Smooth muscle cell (in vitro differentiated cells): ENCODE measurements around the gene CARHSP1. TPM values are rescaled to one million over a fixed set of nuclear protein-coding genes. Genes with fewer than 3 reads are reported as not detected.

Source experiments
- DNase-seq: peaks from one replicate; lab custom pipeline; 2025; ENCODE audit not compliant: unreplicated experiment; lab: John Stamatoyannopoulos, UW
- H2AFZ ChIP-seq: fragments of 200-600 bp; sonication (generic); 2 replicates; pipeline ENCODE4 v1.6.0; 2016; ENCODE audit warnings: antibody characterized with exemption, low read depth, mild to moderate bottlenecking
- H3F3A ChIP-seq: fragments of 200-600 bp; sonication (generic); 2 replicates; pipeline ENCODE4 v1.6.0; 2017; ENCODE audit warnings: antibody characterized with exemption, low read depth
- H3K27ac ChIP-seq: fragments of 200-600 bp; sonication (generic); 2 replicates; pipeline ENCODE4 v1.5.1; 2016; ENCODE audit warnings: low read depth, mild to moderate bottlenecking
- H3K27me3 ChIP-seq: fragments of 200-600 bp; sonication (generic); 2 replicates; pipeline ENCODE4 v1.6.1; 2016; ENCODE audit warnings: low read depth, mild to moderate bottlenecking
- H3K36me3 ChIP-seq: fragments of 200-600 bp; sonication (generic); 2 replicates; pipeline ENCODE4 v1.5.1; 2016; ENCODE audit warnings: low read depth
- H3K4me1 ChIP-seq: fragments of 200-600 bp; sonication (generic); 2 replicates; pipeline ENCODE4 v1.5.1; 2016; ENCODE audit warnings: low read depth
- H3K4me2 ChIP-seq: fragments of 200-600 bp; sonication (generic); 2 replicates; pipeline ENCODE4 v1.6.0; 2016; ENCODE audit warnings: mild to moderate bottlenecking
- H3K4me3 ChIP-seq: fragments of 200-600 bp; sonication (generic); 2 replicates; pipeline ENCODE4 v1.5.1; 2016; ENCODE audit warnings: mild to moderate bottlenecking
- H3K79me2 ChIP-seq: fragments of 200-600 bp; sonication (generic); 2 replicates; pipeline ENCODE4 v1.6.0; 2016; ENCODE audit warnings: low read depth, mild to moderate bottlenecking
- H3K9ac ChIP-seq: fragments of 200-600 bp; sonication (generic); 2 replicates; pipeline ENCODE4 v1.6.0; 2016; ENCODE audit warnings: low read depth
- H3K9me3 ChIP-seq: fragments of 200-600 bp; sonication (generic); replicated peaks from 2 replicates; pipeline ENCODE4 v1.5.1; 2016; ENCODE audit warnings: low read depth
- H4K20me1 ChIP-seq: fragments of 200-600 bp; sonication (generic); 2 replicates; pipeline ENCODE4 v1.6.0; 2016; ENCODE audit warnings: low read depth
- WGBS: methylation state at CpG from one replicate; pipeline ENCODE4 v1.1.7; 2016; ENCODE audit warnings: low lambda C conversion rate; 5-methylcytosine and 5-hydroxymethylcytosine counted together
- polyA plus RNA-seq: library from polyadenylated mRNA; unstranded; fragments of >200 nt; fragmentation: Nextera tagmentation; extraction: Ambion mirVana; gene quantifications from 2 replicates; pipeline ENCODE4 v1.2.1, GENCODE V29; 2016
- total RNA-seq: library from RNA; depleted of rRNA; stranded (reverse); fragments of >200 nt; gene quantifications from 2 replicates; pipeline ENCODE4 v1.2.3, GENCODE V29; 2014
- TF ChIP-seq, protein P1 (sequence below): fragments of 200-600 bp; sonication (generic); IDR thresholded peaks from 2 replicates; pipeline ENCODE4 v1.5.1; 2017; ENCODE audit warnings: borderline replicate concordance, mild to moderate bottlenecking, antibody characterized with exemption; ENCODE audit not compliant: insufficient read depth, poor library complexity, severe bottlenecking

Gene CARHSP1
- total and polyA plus RNA-seq, 2 experiments from 2014 or later, result 62.6 to 94.0 TPM

DNA sequence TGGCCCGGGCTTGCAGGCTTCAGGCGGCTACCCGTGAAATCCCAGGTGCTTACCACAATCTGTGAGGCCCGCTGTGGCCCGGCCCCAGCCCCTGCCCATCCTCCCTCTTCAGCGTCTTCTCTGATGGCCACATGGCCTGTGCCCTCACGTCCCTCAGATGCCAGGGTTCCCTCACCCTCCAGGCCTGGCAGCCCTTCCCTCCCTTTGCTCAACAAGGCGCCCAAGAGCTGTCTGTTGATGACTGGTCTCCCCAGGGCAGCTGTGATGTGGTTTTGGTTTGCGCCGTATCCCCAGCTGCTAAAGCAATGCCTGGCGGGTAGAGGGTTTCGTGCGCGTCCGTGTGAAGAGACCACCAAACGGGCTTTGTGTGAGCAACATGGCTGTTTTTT lies 36.1 kb downstream of the CARHSP1 start:
- TF ChIP-seq, protein P1, sequence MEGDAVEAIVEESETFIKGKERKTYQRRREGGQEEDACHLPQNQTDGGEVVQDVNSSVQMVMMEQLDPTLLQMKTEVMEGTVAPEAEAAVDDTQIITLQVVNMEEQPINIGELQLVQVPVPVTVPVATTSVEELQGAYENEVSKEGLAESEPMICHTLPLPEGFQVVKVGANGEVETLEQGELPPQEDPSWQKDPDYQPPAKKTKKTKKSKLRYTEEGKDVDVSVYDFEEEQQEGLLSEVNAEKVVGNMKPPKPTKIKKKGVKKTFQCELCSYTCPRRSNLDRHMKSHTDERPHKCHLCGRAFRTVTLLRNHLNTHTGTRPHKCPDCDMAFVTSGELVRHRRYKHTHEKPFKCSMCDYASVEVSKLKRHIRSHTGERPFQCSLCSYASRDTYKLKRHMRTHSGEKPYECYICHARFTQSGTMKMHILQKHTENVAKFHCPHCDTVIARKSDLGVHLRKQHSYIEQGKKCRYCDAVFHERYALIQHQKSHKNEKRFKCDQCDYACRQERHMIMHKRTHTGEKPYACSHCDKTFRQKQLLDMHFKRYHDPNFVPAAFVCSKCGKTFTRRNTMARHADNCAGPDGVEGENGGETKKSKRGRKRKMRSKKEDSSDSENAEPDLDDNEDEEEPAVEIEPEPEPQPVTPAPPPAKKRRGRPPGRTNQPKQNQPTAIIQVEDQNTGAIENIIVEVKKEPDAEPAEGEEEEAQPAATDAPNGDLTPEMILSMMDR, result no peak
- H3K4me1 ChIP-seq, result peaks cover 7% of the 10 kb centered on the region
- H3K4me3 ChIP-seq, result no peak overlapping the region
- H3K27ac ChIP-seq, result no peak overlapping the region
- H3K9me3 ChIP-seq, result no peaks in the 10 kb centered on the region
- H3F3A ChIP-seq, result no peaks in the 10 kb centered on the region
- peaks cover 78% of the 10 kb centered on the region for H4K20me1 ChIP-seq
- H3K4me2 ChIP-seq, result no peak overlapping the region
- WGBS, result 79% methylated on average over 16 of the region's 16 CpGs
- H3K9ac ChIP-seq, result no peak overlapping the region
- DNase-seq, result no peak
- no peaks in the 10 kb centered on the region for H3K36me3 ChIP-seq
- no peak overlapping the region for H2AFZ ChIP-seq
- no peaks in the 10 kb centered on the region for H3K27me3 ChIP-seq
- peaks cover 41% of the 10 kb centered on the region for H3K79me2 ChIP-seq

DNA sequence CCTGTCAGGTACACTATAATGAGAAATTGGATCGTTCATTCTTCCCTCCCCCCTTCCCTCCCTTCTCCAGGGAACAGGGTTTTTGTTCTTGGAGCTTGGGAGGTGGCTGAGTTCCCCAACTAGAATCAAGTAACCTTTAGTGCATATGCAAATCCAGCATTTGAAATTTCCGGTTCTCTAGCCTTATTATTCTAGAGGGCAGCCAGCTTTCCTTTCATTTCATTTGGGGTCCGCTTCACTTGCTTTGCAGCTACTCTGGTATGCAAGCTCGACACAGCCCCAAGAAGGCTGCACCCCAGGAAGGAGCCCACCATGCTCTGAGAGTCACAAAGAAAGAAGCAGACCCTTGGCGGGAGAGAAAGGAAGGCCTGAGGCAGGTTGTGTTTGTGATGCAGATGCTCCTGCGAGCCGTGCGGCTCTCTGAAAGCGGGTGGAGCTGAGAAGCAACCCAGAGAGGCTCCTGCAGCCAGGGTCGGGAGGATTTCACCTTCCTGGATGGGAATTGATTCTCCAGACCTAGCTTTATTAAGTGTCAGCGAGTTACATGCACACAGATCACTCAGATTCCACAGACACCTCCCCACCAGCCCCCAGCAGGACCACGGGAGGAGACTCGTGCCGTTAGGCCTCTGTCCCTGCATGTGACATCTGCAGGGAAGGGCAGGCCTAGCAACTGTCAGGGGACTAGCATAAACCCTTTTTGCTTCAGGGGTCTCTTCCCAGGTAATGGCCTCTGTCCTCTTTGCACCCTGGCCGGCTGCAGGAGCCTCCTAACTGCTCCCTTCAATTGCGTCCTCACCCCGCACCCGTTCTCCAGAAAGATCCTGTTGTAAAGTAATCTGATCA lies 36.7 kb downstream of the CARHSP1 start:
- no peak overlapping the region for H3K27ac ChIP-seq
- no peak for DNase-seq
- peaks cover 7% of the 10 kb centered on the region for H3K4me1 ChIP-seq
- no peaks in the 10 kb centered on the region for H3F3A ChIP-seq
- H3K4me2 ChIP-seq, result no peak overlapping the region
- WGBS, result 79% methylated on average over 18 of the region's 18 CpGs
- H4K20me1 ChIP-seq, result peaks cover 76% of the 10 kb centered on the region
- TF ChIP-seq, protein P1, result no peak
- H3K79me2 ChIP-seq, result peaks cover 37% of the 10 kb centered on the region
- H3K9ac ChIP-seq, result no peak overlapping the region
- H3K36me3 ChIP-seq, result no peaks in the 10 kb centered on the region
- no peak overlapping the region for H2AFZ ChIP-seq
- no peaks in the 10 kb centered on the region for H3K9me3 ChIP-seq
- H3K4me3 ChIP-seq, result no peak overlapping the region
- no peaks in the 10 kb centered on the region for H3K27me3 ChIP-seq

DNA sequence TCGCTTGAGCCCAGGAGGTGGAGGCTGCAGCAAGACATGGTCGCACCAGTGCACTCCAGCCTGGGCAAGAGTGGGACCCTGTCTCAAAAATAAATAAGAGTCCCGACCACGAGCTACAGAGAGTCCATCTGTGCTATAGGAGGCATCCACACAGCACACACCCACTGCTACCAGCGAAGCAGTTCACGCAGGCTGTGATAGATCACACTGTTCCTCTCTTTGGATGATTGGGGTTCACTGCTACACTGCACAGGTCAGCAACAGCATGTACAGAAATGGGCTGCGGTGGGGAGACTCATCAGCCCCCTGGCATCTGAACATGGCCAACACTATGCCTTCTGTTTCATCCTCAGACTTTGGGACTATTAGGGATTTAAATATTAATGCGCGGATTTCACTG lies 37.4 kb downstream of the CARHSP1 start:
- no peak overlapping the region for H3K4me3 ChIP-seq
- peaks cover 7% of the 10 kb centered on the region for H3K4me1 ChIP-seq
- no peak overlapping the region for H3K4me2 ChIP-seq
- no peaks in the 10 kb centered on the region for H3K36me3 ChIP-seq
- no peaks in the 10 kb centered on the region for H3F3A ChIP-seq
- H3K27ac ChIP-seq, result no peak overlapping the region
- H2AFZ ChIP-seq, result no peak overlapping the region
- H3K9ac ChIP-seq, result no peak overlapping the region
- no peak for DNase-seq
- no peaks in the 10 kb centered on the region for H3K9me3 ChIP-seq
- TF ChIP-seq, protein P1, result no peak
- peaks cover 36% of the 10 kb centered on the region for H3K79me2 ChIP-seq
- WGBS, result 84% methylated on average over 9 of the region's 9 CpGs
- H3K27me3 ChIP-seq, result no peaks in the 10 kb centered on the region
- H4K20me1 ChIP-seq, result peaks cover 81% of the 10 kb centered on the region
